Stimulated activated naive CD8-positive, alpha-beta T cell treated with anti-CD3 and anti-CD28 coated beads, Interleukin-15, Interleukin-2, amounts not matched to agents 100 U/mL and 50 U/mL, for 24 hours (primary cell): ENCODE data around the gene RPN2.
A peak's percentile ranks its signal among the peaks of the same experiment; 100 is the strongest.

Experiments used
- ATAC-seq: fragments of 150-1000 bp; cut with Tn5 transposase; one replicate; pipeline ENCODE4 v1.10.0; 2021
- DNase-seq: peaks from one replicate; pipeline ENCODE4 v3.0.0; 2021

RPN2 gene

GRCh38 chr20:37266940-37267666 is 88.0 kb downstream of the RPN2 start:
- no peak for DNase-seq
- ATAC-seq: no peak

GRCh38 chr20:37267667-37268313 is 88.7 kb downstream of the RPN2 start:
- ATAC-seq: no peak
- DNase-seq: no peak

- DNase-seq (no peak), ATAC-seq (peak; percentile 57)
Observed at GRCh38 chr20:37270576-37271420, 91.7 kb downstream of the RPN2 start.

GRCh38 chr20:37271421-37271768 is 92.3 kb downstream of the RPN2 start:
- no peak for ATAC-seq

GRCh38 chr20:37273988-37274387 is 94.9 kb downstream of the RPN2 start:
- DNase-seq: no peak
- no peak for ATAC-seq

More at GRCh38 chr20:37271421-37271768, 92.3 kb downstream of the RPN2 start:
- no peak for DNase-seq

GRCh38 chr20:37274851-37275524 is 95.9 kb downstream of the RPN2 start:
- DNase-seq: no peak
- no peak for ATAC-seq

GRCh38 chr20:37276494-37277252 is 97.5 kb downstream of the RPN2 start:
- DNase-seq (no peak), ATAC-seq (peak; percentile 23)

GRCh38 chr20:37277253-37277593 is 98.1 kb downstream of the RPN2 start:
- DNase-seq: no peak
- no peak for ATAC-seq

GRCh38 chr20:37278966-37279590 is 99.9 kb downstream of the RPN2 start:
- DNase-seq (no peak), ATAC-seq (no peak)

GRCh38 chr20:37279820-37280219 is 100.7 kb downstream of the RPN2 start:
- DNase-seq: no peak
- no peak for ATAC-seq

- no peak for ATAC-seq
Observed at GRCh38 chr20:37280403-37280802, 101.3 kb downstream of the RPN2 start.

GRCh38 chr20:37282556-37282955 is 103.4 kb downstream of the RPN2 start:
- DNase-seq: no peak

More at GRCh38 chr20:37280403-37280802, 101.3 kb downstream of the RPN2 start:
- no peak for DNase-seq

GRCh38 chr20:37283530-37284195 is 104.5 kb downstream of the RPN2 start:
- no peak for ATAC-seq

More at GRCh38 chr20:37282556-37282955, 103.4 kb downstream of the RPN2 start:
- no peak for ATAC-seq

GRCh38 chr20:37284691-37285161 is 105.6 kb downstream of the RPN2 start:
- DNase-seq (no peak), ATAC-seq (no peak)

More at GRCh38 chr20:37283530-37284195, 104.5 kb downstream of the RPN2 start:
- DNase-seq: no peak

GRCh38 chr20:37285664-37286374 is 106.7 kb downstream of the RPN2 start:
- ATAC-seq: no peak

GRCh38 chr20:37288091-37288490 is 109.0 kb downstream of the RPN2 start:
- no peak for DNase-seq

More at GRCh38 chr20:37285664-37286374, 106.7 kb downstream of the RPN2 start:
- no peak for DNase-seq

GRCh38 chr20:37290158-37290810 is 111.2 kb downstream of the RPN2 start:
- ATAC-seq (no peak), DNase-seq (no peak)

More at GRCh38 chr20:37288091-37288490, 109.0 kb downstream of the RPN2 start:
- ATAC-seq: no peak
